Measurements from ENCODE around the gene SNAPC3. TPM values are rescaled to one million over a fixed set of nuclear protein-coding genes. Genes with fewer than 3 reads are reported as not detected.

SNAPC3 gene
- total RNA-seq, 2 donors from 2014 or later = 41.3 to 52.5 TPM

GRCh38 chr9:15381491-15381890 lies 41.2 kb upstream of the SNAPC3 start:
- H3K27ac ChIP-seq (ENCODE audit: low read depth, low read length) = no peak overlapping the region
- H3K36me3 Mint-ChIP-seq (ENCODE audit: low read depth) = peaks cover 5% of the 10 kb centered on the region
- TF ChIP-seq, protein P1, sequence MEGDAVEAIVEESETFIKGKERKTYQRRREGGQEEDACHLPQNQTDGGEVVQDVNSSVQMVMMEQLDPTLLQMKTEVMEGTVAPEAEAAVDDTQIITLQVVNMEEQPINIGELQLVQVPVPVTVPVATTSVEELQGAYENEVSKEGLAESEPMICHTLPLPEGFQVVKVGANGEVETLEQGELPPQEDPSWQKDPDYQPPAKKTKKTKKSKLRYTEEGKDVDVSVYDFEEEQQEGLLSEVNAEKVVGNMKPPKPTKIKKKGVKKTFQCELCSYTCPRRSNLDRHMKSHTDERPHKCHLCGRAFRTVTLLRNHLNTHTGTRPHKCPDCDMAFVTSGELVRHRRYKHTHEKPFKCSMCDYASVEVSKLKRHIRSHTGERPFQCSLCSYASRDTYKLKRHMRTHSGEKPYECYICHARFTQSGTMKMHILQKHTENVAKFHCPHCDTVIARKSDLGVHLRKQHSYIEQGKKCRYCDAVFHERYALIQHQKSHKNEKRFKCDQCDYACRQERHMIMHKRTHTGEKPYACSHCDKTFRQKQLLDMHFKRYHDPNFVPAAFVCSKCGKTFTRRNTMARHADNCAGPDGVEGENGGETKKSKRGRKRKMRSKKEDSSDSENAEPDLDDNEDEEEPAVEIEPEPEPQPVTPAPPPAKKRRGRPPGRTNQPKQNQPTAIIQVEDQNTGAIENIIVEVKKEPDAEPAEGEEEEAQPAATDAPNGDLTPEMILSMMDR (conservative IDR thresholded peaks at IDR 0.05) = no peak

DNA sequence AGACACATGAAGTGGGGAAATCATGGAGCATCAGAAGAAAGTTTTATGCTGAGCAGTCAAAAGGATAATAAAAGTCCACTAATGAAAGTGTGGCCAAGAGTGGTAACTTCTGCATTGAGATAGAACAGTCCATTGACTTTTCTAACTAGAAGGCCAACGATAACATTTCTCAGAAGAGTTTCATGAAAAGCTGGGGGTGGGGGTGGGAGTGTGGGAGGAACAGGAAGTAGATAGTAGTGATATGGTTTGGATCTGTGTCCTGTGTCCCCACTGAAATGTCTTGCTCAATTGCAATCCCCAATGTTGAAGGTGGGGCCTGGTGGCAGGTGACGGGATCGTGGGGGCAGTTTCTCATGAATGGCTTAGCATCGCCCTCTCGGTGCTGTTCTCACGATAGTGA lies 36.2 kb upstream of the SNAPC3 start:
- TF ChIP-seq, protein P1 (conservative IDR thresholded peaks at IDR 0.05) = no peak
- no peak overlapping the region for H3K27ac ChIP-seq (ENCODE audit: low read depth, low read length)
- H3K27me3 Mint-ChIP-seq (ENCODE audit: insufficient read depth) = no peaks in the 10 kb centered on the region
- H3K4me3 ChIP-seq (ENCODE audit: low read length) = no peak overlapping the region
- H3K9me3 Mint-ChIP-seq = no peaks in the 10 kb centered on the region
- H3K4me1 ChIP-seq (ENCODE audit: control insufficient read depth, insufficient read depth, low read length) = peaks cover 3% of the 10 kb centered on the region
- no peaks in the 10 kb centered on the region for H3K9me3 ChIP-seq (ENCODE audit: control insufficient read depth, low read length)
- H3K27ac Mint-ChIP-seq = no peak overlapping the region
- H3K4me1 Mint-ChIP-seq = peaks cover 18% of the 10 kb centered on the region
- no peaks in the 10 kb centered on the region for H3K36me3 Mint-ChIP-seq (ENCODE audit: low read depth)
- H3K36me3 ChIP-seq (ENCODE audit: control insufficient read depth, insufficient read depth, low read length) = no peaks in the 10 kb centered on the region
- WGBS, 2 experiments (ENCODE audit: insufficient coverage in 1 of 2, insufficient read length in 1 of 2) = 88% methylated on average over 6 of the region's 6 CpGs; no CpG with 5 or more reads in 1 of the 2 experiments
- H3K27me3 ChIP-seq (ENCODE audit: control insufficient read depth, insufficient read depth, low read length, poor library complexity, severe bottlenecking) = no peaks in the 10 kb centered on the region
- H3K9ac ChIP-seq (ENCODE audit: extremely low read depth, low read length, poor library complexity, severe bottlenecking) = no peak overlapping the region
- no peak overlapping the region for H3K4me3 Mint-ChIP-seq
- no peak for DNase-seq

More at GRCh38 chr9:15381491-15381890, 41.2 kb upstream of the SNAPC3 start:
- no peak for DNase-seq
- Mint-ChIP-seq H3K4me3 (no peak overlapping the region), H3K9me3 (peaks cover 21% of the 10 kb centered on the region), H3K4me1 (no peaks in the 10 kb centered on the region), H3K27me3 (ENCODE audit: insufficient read depth) (no peaks in the 10 kb centered on the region), H3K27ac (no peak overlapping the region)
- Histone ChIP-seq H3K9ac (ENCODE audit: extremely low read depth, low read length, poor library complexity, severe bottlenecking) (no peak overlapping the region), H3K9me3 (ENCODE audit: control insufficient read depth, low read length) (peaks cover 18% of the 10 kb centered on the region), H3K4me1 (ENCODE audit: control insufficient read depth, insufficient read depth, low read length) (no peaks in the 10 kb centered on the region), H3K36me3 (ENCODE audit: control insufficient read depth, insufficient read depth, low read length) (no peaks in the 10 kb centered on the region), H3K27me3 (ENCODE audit: control insufficient read depth, insufficient read depth, low read length, poor library complexity, severe bottlenecking) (no peaks in the 10 kb centered on the region), H3K4me3 (ENCODE audit: low read length) (no peak overlapping the region)
- WGBS, 2 experiments (ENCODE audit: insufficient coverage in 1 of 2, insufficient read length in 1 of 2) = 97 to 100% methylated on average over 1 of the region's 1 CpG

- Mint-ChIP-seq H3K27ac (no peak overlapping the region), H3K4me1 (peaks cover 18% of the 10 kb centered on the region), H3K36me3 (ENCODE audit: low read depth) (no peaks in the 10 kb centered on the region), H3K4me3 (no peak overlapping the region), H3K9me3 (no peaks in the 10 kb centered on the region), H3K27me3 (ENCODE audit: insufficient read depth) (no peaks in the 10 kb centered on the region)
- no peak overlapping the region for H3K9ac ChIP-seq (ENCODE audit: extremely low read depth, low read length, poor library complexity, severe bottlenecking)
- H3K9me3 ChIP-seq (ENCODE audit: control insufficient read depth, low read length) = no peaks in the 10 kb centered on the region
- H3K4me1 ChIP-seq (ENCODE audit: control insufficient read depth, insufficient read depth, low read length) = peaks cover 3% of the 10 kb centered on the region
- no peaks in the 10 kb centered on the region for H3K27me3 ChIP-seq (ENCODE audit: control insufficient read depth, insufficient read depth, low read length, poor library complexity, severe bottlenecking)
- no peak overlapping the region for H3K27ac ChIP-seq (ENCODE audit: low read depth, low read length)
- TF ChIP-seq, protein P1 (conservative IDR thresholded peaks at IDR 0.05) = no peak
- H3K36me3 ChIP-seq (ENCODE audit: control insufficient read depth, insufficient read depth, low read length) = no peaks in the 10 kb centered on the region
- no peak overlapping the region for H3K4me3 ChIP-seq (ENCODE audit: low read length)
- DNase-seq = no peak
These were observed 33.5 kb upstream of the SNAPC3 start for GRCh38 chr9:15389173-15389572.

All from endodermal cell (in vitro differentiated cells).